ENCODE data around the gene VWA1. TPM values are rescaled to one million over a fixed set of nuclear protein-coding genes. Genes with fewer than 3 reads are reported as not detected.
"Not testable (repeated sequence)": the region's sequence is repeated elsewhere in the genome, so short reads cannot be mapped to it uniquely, and the experiment has no call there.

VWA1 gene
- polyA plus RNA-seq, 4 donors = 53.9 to 92.3 (median 63.1) TPM

DNA sequence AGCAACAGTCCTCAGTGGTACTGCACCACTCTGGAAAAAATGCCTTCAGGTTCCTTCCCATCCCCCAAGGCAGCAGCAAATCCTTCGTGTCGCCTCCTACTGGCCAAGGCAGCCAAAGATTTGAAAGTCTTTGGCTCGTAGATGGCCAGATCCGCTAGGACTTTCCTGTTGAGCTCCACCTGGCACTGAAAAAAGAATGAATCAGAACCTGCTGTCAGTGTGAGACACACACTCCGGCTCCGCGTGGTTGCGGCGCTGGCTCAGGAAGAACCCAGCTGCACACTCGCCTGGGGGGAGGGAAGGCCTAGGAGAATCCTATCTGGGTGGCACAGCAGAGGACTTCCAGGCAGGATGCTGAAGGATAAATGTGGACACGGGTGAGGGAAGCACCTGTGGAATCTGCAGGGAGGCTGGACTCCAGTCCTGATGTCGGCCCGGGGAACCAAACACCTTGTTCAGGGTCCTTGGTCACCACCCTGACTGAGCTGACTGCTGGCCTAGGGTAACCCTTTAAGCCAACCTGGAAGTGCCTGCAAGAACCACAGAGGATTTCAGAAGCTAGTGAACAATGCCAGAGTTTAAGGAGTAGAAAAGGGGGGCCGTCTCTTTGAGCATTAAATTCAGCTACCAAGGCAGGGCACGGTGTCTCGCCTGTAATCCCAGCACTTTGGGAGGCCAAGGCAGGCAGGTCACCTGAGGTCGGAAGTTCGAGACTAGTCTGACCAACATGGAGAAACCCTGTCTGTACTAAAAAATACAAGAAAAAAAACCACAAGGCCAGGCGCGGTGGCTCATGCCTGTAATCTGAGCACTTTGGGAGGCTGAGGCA, 33.2 kb upstream of the VWA1 start:
- no peak for DNase-seq (ENCODE audit: low read depth in 4 of 4, low spot score in 3 of 4)

DNA sequence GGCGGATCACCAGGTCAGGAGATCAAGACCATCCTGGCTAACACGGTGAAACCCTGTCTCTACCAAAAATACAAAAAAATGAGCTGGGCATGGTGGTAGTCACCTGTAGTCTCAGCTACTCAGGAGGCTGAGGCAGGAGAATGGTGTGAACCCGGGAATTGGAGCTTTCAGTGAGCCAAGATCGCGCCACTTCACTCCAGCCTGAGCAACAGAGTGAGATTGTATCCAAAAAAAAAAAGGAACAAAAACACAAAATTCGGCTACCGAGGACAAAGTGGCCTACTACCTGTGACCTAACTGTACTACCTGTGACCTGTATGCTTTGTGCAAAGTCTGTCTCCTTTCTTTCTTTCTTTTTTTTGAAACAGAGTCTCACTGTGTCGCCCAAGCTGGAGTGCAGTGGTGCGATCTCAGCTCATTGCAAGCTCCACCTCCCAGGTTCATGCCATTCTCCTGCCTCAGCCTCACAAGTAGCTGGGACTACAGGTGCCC, 32.5 kb upstream of the VWA1 start:
- DNase-seq (ENCODE audit: low read depth in 4 of 4, low spot score in 3 of 4) = not testable (repeated sequence)

GRCh38 chr1:1403653-1404052, 31.8 kb upstream of the VWA1 start:
- no peak for DNase-seq (ENCODE audit: low read depth in 4 of 4, low spot score in 3 of 4)

DNA sequence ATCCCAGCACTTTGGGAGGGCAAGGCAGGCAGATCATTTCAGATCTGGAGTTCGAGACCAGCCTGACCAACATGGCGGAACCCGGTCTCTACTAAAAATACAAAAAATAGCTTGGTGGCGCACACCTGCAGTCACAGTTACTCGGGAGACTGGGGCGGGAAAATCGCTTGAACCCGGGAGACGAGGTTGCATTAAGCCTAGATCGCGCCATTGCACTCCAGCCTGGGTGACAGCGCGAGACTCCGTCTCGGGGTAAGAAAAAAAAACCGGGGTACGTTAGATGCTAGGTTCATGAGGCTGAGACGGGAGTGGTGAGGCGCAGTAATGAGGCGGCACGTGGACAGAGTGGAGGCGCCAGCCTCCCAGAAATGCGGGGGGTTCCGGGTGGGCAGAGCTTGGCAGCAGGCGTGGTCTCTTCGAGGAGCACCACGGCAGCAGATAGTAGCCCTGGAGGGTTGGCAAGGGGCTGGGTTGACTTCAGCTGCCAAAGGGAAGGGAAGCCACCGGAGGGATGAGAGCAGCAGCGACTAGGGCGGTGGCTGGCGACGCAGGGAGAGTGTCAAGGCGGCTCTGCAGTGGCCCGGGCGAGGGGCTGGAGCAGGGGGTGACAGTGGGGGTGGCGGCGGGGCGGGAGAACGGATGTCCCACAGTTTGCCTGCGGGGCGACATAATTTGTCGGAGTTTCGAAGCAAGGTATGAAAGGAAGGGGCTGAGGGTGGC, 29.2 kb upstream of the VWA1 start:
- DNase-seq (ENCODE audit: low read depth in 4 of 4, low spot score in 3 of 4) = no peak

- DNase-seq (ENCODE audit: low read depth in 4 of 4, low spot score in 3 of 4) = peak; percentile 82 to 98 (median 88)
Observed at GRCh38 chr1:1406821-1407635, 28.5 kb upstream of the VWA1 start, which contains the start of gene MRPL20. Gene MRPL20 (minus strand): TSS chr1:1407293. CDS start chr1:1407217, 76 bp downstream.

GRCh38 chr1:1407636-1408318, 27.7 kb upstream of the VWA1 start:
- DNase-seq (ENCODE audit: low read depth in 4 of 4, low spot score in 3 of 4) = no peak

DNA sequence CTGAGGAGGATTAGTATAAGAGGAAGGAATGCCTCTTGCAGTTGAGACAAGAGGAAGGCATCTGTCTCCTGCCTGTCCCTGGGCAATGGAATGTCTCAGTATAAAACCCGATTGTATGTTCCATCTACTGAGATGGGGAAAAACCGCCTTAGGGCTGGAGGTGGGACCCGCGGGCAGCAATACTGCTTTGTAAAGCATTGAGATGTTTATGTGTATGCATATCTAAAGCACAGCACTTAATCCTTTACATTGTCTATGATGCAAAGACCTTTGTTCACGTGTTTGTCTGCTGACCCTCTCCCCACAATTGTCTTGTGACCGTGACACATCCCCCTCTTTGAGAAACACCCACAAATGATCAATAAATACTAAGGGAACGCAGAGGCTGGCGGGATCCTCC, 25.3 kb upstream of the VWA1 start:
- DNase-seq (ENCODE audit: low read depth in 4 of 4, low spot score in 3 of 4) = not testable (repeated sequence)

DNA sequence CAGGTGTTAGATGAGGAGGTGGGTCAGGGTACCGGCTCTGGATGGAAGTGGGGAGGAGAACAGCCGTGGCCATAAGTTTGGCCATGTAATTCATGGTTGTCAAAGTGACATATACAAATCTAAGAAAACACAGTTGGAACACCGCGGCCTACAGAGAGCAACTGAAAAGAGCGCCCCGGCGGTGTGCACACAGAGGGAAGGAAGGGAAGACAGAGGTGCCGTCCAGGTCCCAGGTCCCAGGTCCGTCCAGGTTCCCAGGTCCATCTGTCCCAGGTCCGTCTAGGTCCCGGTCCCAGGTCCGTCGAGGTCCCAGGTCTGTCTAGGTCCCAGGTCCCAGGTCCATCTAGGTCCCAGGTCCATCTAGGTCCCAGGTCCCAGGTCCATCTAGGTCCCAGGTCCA, 23.9 kb upstream of the VWA1 start:
- DNase-seq (ENCODE audit: low read depth in 4 of 4, low spot score in 3 of 4) = no peak

- not testable (repeated sequence) for DNase-seq (ENCODE audit: low read depth in 4 of 4, low spot score in 3 of 4)
Observed at GRCh38 chr1:1412311-1412902, 23.1 kb upstream of the VWA1 start.

DNA sequence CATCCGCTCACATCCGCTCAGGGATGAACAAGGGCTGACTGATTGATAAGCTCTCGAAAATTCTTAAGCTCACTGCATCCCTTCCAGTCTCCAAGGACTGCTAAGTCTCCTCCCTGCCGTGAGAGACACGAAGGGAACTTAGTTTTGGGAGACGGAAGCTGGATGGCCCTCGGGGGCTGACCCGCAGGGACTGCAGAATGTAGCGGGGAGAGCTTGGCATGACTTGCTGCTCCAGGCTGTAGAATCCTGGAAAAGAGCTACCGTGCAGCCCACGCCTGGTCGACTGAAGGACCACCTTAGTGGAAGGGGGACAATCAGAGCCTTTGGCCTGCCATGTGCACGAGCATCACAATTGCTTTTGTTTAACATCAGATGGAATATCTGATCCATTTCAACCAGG, 19.7 kb upstream of the VWA1 start:
- no peak for DNase-seq (ENCODE audit: low read depth in 4 of 4, low spot score in 3 of 4)

DNA sequence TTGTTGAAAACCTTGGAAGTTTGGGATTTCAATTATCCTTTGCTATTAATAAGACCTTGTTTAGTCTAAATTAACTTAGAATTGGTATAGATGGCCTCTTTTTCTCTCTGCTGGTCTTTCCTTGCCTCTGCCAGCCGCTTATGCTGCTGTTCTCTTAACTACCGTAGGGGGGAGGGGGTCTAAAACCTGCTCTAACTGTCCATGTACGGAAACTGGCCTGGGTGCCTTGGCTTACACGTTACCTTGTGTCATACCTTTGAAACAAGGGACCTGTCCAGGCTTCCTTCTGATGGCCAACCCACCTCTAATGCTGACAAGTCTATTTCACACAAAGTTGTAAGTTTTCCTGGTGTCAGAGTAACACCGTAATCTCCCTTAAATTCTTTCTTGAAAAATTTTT, 18.1 kb upstream of the VWA1 start:
- DNase-seq (ENCODE audit: low read depth in 4 of 4, low spot score in 3 of 4) = not testable (repeated sequence)

GRCh38 chr1:1417825-1418463, 17.5 kb upstream of the VWA1 start:
- DNase-seq (ENCODE audit: low read depth in 4 of 4, low spot score in 3 of 4) = not testable (repeated sequence)

DNA sequence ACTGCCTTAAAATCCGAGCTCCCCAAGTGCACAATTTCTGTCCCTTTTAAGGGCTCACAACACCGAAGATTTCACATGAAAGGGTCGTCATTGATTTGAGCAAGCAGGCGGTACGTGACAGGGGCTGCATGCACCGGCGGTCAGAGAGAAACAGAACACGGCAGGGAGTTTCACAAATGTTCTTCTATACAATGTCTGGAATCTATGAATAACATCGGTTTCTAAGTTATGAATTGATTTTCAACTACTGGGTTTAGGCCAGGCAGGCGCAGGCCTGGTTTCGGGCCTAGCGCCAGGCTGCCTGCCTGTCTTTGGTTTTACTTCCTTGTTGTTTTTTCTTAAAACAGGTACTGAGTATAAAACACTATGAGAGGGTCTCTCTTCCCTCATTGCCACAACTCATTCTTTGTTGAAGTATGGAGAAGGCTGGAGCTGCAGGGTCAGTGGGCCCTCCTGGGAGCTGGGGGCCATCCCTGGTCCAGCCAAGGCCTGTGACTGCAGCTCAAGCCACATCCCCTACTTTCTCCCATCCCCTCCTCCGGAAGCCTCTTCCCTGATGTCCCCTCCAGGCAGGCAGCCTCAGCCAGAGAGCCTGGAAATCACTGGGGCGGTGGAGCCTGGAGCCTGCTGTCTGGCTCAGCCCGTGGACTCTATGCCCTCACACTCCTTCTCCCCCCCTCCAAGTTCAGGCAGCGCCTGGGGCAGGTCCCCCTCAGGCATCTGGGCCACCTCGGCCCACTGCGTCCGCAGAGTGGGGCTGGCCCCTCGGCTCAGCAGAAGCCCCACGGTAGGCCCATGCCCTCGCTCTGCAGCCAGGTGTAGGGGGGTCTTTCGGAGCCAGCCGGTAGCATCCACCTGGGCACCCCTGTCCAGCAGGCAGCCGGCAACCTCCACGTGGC, 16.8 kb upstream of the VWA1 start:
- DNase-seq (ENCODE audit: low read depth in 4 of 4, low spot score in 3 of 4) = no peak

- no peak for DNase-seq (ENCODE audit: low read depth in 4 of 4, low spot score in 3 of 4)
Observed at GRCh38 chr1:1419363-1419812, 16.1 kb upstream of the VWA1 start.

- DNase-seq (ENCODE audit: low read depth in 4 of 4, low spot score in 3 of 4) = no peak
Observed at GRCh38 chr1:1419813-1420653, 15.5 kb upstream of the VWA1 start.

GRCh38 chr1:1420654-1421141, 14.8 kb upstream of the VWA1 start:
- DNase-seq (ENCODE audit: low read depth in 4 of 4, low spot score in 3 of 4) = no peak
